ENCODE data around the gene C11orf98.

Gene C11orf98

DNA sequence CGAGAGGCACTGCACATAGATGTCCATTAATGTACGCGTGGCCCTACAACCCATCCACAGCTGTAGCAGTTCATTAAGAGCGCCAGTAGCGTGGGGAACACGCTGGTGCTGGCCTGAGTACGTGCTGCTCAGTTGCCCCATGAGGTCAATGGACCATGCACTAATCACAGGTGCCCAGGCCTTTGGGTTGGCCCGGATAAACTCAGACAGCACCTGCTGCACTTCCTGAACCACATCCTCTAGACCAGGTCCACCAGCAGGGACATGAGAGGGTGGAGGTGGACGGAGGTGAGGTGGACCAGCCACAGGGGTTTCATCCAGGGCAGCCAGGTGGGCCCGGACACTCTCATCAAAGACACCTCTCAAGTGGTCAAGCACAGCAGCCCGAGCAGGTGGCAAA is 15.5 kb downstream of the C11orf98 start:
- ChIA-PET POLR2A (interaction anchor here (2.3 kb wide), 1 partner anchor 16 kb away, joined by 25 read pairs; the partner anchor contains the start of genes C11orf98 and CSKMT), CTCF (interaction anchor here (1.4 kb wide), 1 partner anchor 30 kb away, joined by 4 read pairs; no protein-coding TSS in a partner anchor)
- TF ChIP-seq, protein P1, sequence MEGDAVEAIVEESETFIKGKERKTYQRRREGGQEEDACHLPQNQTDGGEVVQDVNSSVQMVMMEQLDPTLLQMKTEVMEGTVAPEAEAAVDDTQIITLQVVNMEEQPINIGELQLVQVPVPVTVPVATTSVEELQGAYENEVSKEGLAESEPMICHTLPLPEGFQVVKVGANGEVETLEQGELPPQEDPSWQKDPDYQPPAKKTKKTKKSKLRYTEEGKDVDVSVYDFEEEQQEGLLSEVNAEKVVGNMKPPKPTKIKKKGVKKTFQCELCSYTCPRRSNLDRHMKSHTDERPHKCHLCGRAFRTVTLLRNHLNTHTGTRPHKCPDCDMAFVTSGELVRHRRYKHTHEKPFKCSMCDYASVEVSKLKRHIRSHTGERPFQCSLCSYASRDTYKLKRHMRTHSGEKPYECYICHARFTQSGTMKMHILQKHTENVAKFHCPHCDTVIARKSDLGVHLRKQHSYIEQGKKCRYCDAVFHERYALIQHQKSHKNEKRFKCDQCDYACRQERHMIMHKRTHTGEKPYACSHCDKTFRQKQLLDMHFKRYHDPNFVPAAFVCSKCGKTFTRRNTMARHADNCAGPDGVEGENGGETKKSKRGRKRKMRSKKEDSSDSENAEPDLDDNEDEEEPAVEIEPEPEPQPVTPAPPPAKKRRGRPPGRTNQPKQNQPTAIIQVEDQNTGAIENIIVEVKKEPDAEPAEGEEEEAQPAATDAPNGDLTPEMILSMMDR (IDR thresholded peaks at IDR 0.05; ENCODE audit: insufficient read depth, low read length, missing control alignments), result no peak
- no peak overlapping the region for H3K4me3 ChIP-seq (ENCODE audit: low read depth, low read length)
- DNase-seq (ENCODE audit: low read depth, low spot score), result no peak

DNA sequence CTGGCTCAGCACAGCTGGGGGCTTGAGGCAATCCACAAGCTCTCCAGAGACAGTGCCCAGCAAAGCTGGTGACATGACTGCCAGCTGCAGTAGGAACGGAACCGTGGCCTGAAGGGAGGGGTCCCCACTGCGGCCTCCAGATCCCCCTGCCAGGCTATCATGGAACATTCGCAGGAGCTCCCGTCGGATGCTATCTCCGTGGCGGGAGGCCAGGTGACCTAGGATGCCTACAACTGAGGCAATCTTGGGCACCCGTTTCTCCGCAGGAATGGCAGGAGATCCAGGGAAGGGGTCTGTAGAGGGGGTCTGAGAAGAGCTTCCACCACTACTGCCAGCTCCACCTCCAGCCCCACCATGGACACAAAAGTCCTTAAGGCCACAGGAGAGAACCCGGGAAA is 16.0 kb downstream of the C11orf98 start:
- H3K4me3 ChIP-seq (ENCODE audit: low read depth, low read length), result no peak overlapping the region
- ChIA-PET CTCF (interaction anchor here (1.4 kb wide), 1 partner anchor 31 kb away, joined by 4 read pairs; no protein-coding TSS in a partner anchor), POLR2A (interaction anchor here (2.3 kb wide), 1 partner anchor 17 kb away, joined by 25 read pairs; the partner anchor contains the start of genes C11orf98 and CSKMT)
- TF ChIP-seq, protein P1 (IDR thresholded peaks at IDR 0.05; ENCODE audit: insufficient read depth, low read length, missing control alignments), result no peak
- DNase-seq (ENCODE audit: low read depth, low spot score), result no peak

DNA sequence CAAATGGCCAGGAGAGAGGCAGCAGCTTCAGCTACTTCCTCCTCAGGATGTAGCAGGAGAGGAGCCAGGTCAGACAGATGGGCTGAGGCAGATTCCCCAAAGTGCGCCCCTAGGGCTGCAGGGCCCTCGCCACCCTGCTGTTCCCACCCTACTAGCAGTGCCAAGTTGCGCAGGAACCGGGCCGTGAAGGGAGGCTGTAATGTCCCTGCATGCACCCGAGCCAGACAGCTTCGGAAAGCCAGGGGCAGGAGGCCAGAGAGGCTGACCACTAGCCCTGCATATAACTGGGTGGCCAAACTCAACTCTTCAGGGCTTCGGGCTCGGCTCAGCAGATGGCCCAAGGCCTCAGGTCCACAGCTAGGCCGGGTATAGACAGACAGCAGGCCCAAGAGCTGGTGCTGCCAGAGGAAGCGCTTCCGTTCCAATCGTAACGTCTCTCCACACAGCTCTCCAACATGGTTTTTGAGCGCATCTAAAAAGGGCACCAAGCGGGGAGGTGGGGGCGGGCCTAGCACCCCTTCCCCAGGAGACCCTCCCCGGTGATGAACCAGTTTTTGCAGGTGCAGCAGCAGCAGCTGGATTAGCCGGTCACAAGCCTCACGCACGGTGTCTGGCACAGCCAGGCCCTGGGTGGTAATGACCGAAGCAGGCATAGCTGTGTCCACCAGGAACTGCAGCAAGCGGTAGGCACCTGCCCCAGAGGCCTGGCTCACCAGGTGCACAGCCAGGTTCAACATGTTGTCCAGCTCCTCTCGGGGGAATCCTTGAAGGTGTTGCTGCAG is 16.6 kb downstream of the C11orf98 start:
- no peak overlapping the region for H3K4me3 ChIP-seq (ENCODE audit: low read depth, low read length)
- TF ChIP-seq, protein P1 (IDR thresholded peaks at IDR 0.05; ENCODE audit: insufficient read depth, low read length, missing control alignments), result no peak
- no peak for DNase-seq (ENCODE audit: low read depth, low spot score)
- ChIA-PET CTCF (interaction anchor here (1.0 to 1.4 kb wide), 2 partner anchors 31 to 35 kb away, joined by 3 to 4 read pairs; partner anchors contain the start of gene ROM1), POLR2A (interaction anchor here (2.3 kb wide), 1 partner anchor 17 kb away, joined by 25 read pairs; the partner anchor contains the start of genes C11orf98 and CSKMT)

DNA sequence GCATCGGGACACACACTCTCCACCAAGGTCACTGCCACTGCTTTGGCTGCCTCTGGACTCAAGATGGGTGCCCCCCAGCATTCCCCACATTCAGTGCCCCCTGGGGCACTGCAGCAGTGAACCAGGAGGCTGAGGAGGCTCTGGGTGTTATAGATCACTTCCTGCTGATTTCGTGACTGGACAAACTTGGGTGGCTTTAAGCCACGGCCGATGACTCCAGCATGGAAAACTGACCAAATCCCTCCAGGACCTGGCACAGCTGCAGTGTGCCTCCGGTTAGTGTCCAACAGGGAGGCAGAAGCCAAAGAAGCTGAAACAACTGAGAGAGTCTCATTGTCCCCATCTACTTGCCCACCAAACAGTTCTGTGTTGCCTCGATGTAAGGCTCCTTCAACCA is 17.4 kb downstream of the C11orf98 start:
- no peak overlapping the region for H3K4me3 ChIP-seq (ENCODE audit: low read depth, low read length)
- TF ChIP-seq, protein P1 (IDR thresholded peaks at IDR 0.05; ENCODE audit: insufficient read depth, low read length, missing control alignments), result no peak
- ChIA-PET POLR2A (interaction anchor here (2.3 kb wide), 1 partner anchor 18 kb away, joined by 25 read pairs; the partner anchor contains the start of genes C11orf98 and CSKMT), CTCF (interaction anchor here (1.0 to 1.2 kb wide), 2 partner anchors 20 to 34 kb away, joined by 3 read pairs; partner anchors contain the start of gene ROM1)
- DNase-seq (ENCODE audit: low read depth, low spot score), result no peak

DNA sequence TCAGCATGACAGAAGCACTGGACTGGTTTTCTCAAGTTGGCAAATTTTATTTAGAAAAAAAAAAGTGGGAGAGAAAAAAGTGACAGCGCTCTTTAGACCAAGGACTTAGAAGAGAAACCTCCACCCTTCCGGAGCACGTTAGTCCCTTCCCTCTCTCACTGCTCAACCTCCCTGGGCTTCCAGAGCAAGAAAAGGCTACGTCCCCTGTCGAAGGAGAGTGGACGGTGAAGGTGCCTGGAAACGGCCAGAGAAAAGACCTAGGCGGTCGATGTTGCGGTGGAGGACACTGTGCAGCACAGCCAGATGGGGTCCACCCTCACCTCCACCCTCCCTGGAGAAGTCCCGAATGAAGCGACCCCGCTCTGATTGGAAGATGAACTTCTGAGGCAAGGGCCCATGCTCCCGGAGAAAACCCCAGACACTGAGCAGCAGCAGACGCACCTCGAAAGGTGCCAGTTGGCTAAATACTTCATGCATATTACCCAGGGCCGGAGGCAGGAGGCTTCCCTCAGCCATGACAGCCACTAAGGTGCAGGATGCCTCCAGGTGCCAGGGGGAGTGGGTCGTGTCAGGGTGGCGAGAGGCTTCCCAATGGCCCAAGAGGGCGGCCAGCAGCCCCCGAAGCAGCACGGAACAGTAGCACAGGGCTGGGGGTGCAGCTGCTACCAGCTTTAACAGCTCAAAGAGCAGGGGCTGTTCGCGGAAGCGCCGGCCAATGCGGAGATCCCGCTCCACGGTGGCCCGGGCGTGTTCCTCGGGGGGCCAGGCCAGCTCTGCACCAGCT is 18.0 kb downstream of the C11orf98 start:
- TF ChIP-seq, protein P1 (IDR thresholded peaks at IDR 0.05; ENCODE audit: insufficient read depth, low read length, missing control alignments), result no peak
- DNase-seq (ENCODE audit: low read depth, low spot score), result no peak
- CTCF ChIA-PET, result interaction anchor here (1.2 to 2.7 kb wide), 2 partner anchors 12 to 21 kb away, joined by 3 to 11 read pairs; no protein-coding TSS in a partner anchor
- POLR2A ChIA-PET, result interaction anchor here (0.6 to 3.5 kb wide), 7 partner anchors 13 to 209 kb away, joined by 3 to 46 read pairs (median 5); partner anchors contain the start of genes B3GAT3, C11orf98, CSKMT and TUT1
- 0 out of 2 replicates have a peak overlapping the region, but pooled peaks have one; percentile 2 for H3K4me3 ChIP-seq (ENCODE audit: low read depth, low read length)
